Measurements from ENCODE around the gene RAVER2. TPM values are rescaled to one million over a fixed set of nuclear protein-coding genes. Genes with fewer than 3 reads are reported as not detected.

The RAVER2 gene
- total RNA-seq, 1 experiment from 2014 or later: 15.1 TPM

- in situ Hi-C loops (cut with HindIII; ENCODE audit: low pct_unique_long_range_greater_than_20kb, low sequenced_read_pairs): no loop called here
- H3K4me1 ChIP-seq (ENCODE audit: control insufficient read depth, insufficient read depth, low read length): no peaks in the 10 kb centered on the region; the same call in 1 of the 2 replicates
- H3K9me3 ChIP-seq (ENCODE audit: control insufficient read depth, insufficient read depth, low read depth, low read length): no peaks in the 10 kb centered on the region
- BruUV-seq (replicated peaks): no TSS peak
- no peak overlapping the region for H3K27ac ChIP-seq (ENCODE audit: low read length)
- TF ChIP-seq, protein P1, sequence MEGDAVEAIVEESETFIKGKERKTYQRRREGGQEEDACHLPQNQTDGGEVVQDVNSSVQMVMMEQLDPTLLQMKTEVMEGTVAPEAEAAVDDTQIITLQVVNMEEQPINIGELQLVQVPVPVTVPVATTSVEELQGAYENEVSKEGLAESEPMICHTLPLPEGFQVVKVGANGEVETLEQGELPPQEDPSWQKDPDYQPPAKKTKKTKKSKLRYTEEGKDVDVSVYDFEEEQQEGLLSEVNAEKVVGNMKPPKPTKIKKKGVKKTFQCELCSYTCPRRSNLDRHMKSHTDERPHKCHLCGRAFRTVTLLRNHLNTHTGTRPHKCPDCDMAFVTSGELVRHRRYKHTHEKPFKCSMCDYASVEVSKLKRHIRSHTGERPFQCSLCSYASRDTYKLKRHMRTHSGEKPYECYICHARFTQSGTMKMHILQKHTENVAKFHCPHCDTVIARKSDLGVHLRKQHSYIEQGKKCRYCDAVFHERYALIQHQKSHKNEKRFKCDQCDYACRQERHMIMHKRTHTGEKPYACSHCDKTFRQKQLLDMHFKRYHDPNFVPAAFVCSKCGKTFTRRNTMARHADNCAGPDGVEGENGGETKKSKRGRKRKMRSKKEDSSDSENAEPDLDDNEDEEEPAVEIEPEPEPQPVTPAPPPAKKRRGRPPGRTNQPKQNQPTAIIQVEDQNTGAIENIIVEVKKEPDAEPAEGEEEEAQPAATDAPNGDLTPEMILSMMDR (IDR thresholded peaks at IDR 0.05): no peak
- TF ChIP-seq, protein P2, sequence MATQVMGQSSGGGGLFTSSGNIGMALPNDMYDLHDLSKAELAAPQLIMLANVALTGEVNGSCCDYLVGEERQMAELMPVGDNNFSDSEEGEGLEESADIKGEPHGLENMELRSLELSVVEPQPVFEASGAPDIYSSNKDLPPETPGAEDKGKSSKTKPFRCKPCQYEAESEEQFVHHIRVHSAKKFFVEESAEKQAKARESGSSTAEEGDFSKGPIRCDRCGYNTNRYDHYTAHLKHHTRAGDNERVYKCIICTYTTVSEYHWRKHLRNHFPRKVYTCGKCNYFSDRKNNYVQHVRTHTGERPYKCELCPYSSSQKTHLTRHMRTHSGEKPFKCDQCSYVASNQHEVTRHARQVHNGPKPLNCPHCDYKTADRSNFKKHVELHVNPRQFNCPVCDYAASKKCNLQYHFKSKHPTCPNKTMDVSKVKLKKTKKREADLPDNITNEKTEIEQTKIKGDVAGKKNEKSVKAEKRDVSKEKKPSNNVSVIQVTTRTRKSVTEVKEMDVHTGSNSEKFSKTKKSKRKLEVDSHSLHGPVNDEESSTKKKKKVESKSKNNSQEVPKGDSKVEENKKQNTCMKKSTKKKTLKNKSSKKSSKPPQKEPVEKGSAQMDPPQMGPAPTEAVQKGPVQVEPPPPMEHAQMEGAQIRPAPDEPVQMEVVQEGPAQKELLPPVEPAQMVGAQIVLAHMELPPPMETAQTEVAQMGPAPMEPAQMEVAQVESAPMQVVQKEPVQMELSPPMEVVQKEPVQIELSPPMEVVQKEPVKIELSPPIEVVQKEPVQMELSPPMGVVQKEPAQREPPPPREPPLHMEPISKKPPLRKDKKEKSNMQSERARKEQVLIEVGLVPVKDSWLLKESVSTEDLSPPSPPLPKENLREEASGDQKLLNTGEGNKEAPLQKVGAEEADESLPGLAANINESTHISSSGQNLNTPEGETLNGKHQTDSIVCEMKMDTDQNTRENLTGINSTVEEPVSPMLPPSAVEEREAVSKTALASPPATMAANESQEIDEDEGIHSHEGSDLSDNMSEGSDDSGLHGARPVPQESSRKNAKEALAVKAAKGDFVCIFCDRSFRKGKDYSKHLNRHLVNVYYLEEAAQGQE (IDR thresholded peaks at IDR 0.05; ENCODE audit: insufficient read depth in 1 of 2, low read depth in 2 of 2, low read length in 1 of 2): no peak
- no peak for TF ChIP-seq TCF7L2 (IDR thresholded peaks at IDR 0.05; ENCODE audit: low read depth, low read length)
- TF ChIP-seq POLR2AphosphoS5 (IDR thresholded peaks at IDR 0.05; ENCODE audit: low read depth, low read length): no peak
- TF ChIP-seq SIN3A (IDR thresholded peaks at IDR 0.05; ENCODE audit: borderline replicate concordance, insufficient read depth, low read depth, low read length): no peak
- DNase-seq (ENCODE audit: low read depth, low spot score) (no peak), ATAC-seq (no peak)
- no peak overlapping the region for H3K4me3 ChIP-seq (ENCODE audit: low read depth in 2 of 2, low read length in 2 of 2)
- intact Hi-C loops (cut with micrococcal nuclease; ENCODE audit: unreplicated experiment): no loop called here
- POLR2A ChIA-PET: no interaction called here
- no peaks in the 10 kb centered on the region for H3K36me3 ChIP-seq (ENCODE audit: control insufficient read depth, insufficient read depth, low read length)
- CTCF ChIA-PET: no interaction called here
- no peaks in the 10 kb centered on the region for H3K27me3 ChIP-seq (ENCODE audit: control insufficient read depth, insufficient read depth, low read length)
These were observed 12.3 kb downstream of the RAVER2 start for GRCh38 chr1:64757213-64757612.

DNA sequence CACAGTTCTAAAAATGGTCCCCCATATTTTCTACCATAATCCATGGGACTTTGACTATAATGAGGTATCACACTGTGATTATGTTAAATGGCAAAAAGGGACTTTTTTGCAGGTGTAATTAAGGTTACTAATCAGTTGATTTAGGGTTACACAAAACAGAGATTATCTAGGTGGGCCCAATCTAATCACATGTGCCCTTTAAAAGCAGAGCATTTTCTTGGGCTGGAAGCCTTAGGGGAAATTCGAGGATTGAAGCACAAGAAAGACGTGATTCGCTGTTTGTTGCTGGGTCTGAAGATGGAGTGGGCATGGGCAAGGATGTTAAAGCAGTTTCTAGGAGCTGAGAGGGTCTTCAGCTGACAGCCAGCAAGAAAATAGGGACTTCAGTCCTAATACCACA, 13.4 kb downstream of the RAVER2 start:
- intact Hi-C loops (cut with micrococcal nuclease; ENCODE audit: unreplicated experiment): no loop called here
- H3K27me3 ChIP-seq (ENCODE audit: control insufficient read depth, insufficient read depth, low read length): no peaks in the 10 kb centered on the region
- DNase-seq (ENCODE audit: low read depth, low spot score) (no peak), ATAC-seq (no peak)
- H3K36me3 ChIP-seq (ENCODE audit: control insufficient read depth, insufficient read depth, low read length): no peaks in the 10 kb centered on the region
- no peak for TF ChIP-seq SIN3A (IDR thresholded peaks at IDR 0.05; ENCODE audit: borderline replicate concordance, insufficient read depth, low read depth, low read length)
- TF ChIP-seq, protein P2 (IDR thresholded peaks at IDR 0.05; ENCODE audit: insufficient read depth in 1 of 2, low read depth in 2 of 2, low read length in 1 of 2): no peak
- TF ChIP-seq, protein P1 (IDR thresholded peaks at IDR 0.05): no peak
- TF ChIP-seq TCF7L2 (IDR thresholded peaks at IDR 0.05; ENCODE audit: low read depth, low read length): no peak
- TF ChIP-seq POLR2AphosphoS5 (IDR thresholded peaks at IDR 0.05; ENCODE audit: low read depth, low read length): no peak
- no peaks in the 10 kb centered on the region; the same call in 1 of the 2 replicates for H3K4me1 ChIP-seq (ENCODE audit: control insufficient read depth, insufficient read depth, low read length)
- in situ Hi-C loops (cut with HindIII; ENCODE audit: low pct_unique_long_range_greater_than_20kb, low sequenced_read_pairs): no loop called here
- ChIA-PET POLR2A (interaction anchor here (0.6 kb wide), 1 partner anchor 20 kb away, joined by 5 read pairs; no protein-coding TSS in a partner anchor), CTCF (no interaction called here)
- no TSS peak for BruUV-seq (replicated peaks)
- no peak overlapping the region for H3K27ac ChIP-seq (ENCODE audit: low read length)
- H3K4me3 ChIP-seq (ENCODE audit: low read depth in 2 of 2, low read length in 2 of 2): no peak overlapping the region
- no peaks in the 10 kb centered on the region for H3K9me3 ChIP-seq (ENCODE audit: control insufficient read depth, insufficient read depth, low read depth, low read length)
